GM19035 (cell line): ENCODE measurements around the gene HERC4.
"Not testable (repeated sequence)": the region's sequence is repeated elsewhere in the genome, so short reads cannot be mapped to it uniquely, and the experiment has no call there.

Source experiments
- ATAC-seq: cut with Tn5 transposase; IDR thresholded peaks from one replicate; pipeline ENCODE4 v1.9.1; 2021; ENCODE audit not compliant: unreplicated experiment

Gene HERC4

GRCh38 chr10:68095153-68095552 is 20.1 kb upstream of the HERC4 start:
- no peak for ATAC-seq

GRCh38 chr10:68092512-68092911 is 17.4 kb upstream of the HERC4 start:
- no peak for ATAC-seq

GRCh38 chr10:68090586-68090985 is 15.5 kb upstream of the HERC4 start:
- no peak for ATAC-seq

- ATAC-seq, result no peak
These were observed 13.7 kb upstream of the HERC4 start for GRCh38 chr10:68088740-68089139.

GRCh38 chr10:68087685-68088401 is 12.8 kb upstream of the HERC4 start:
- no peak for ATAC-seq

GRCh38 chr10:68086910-68087684 is 12.0 kb upstream of the HERC4 start:
- no peak for ATAC-seq

GRCh38 chr10:68086011-68086410 is 10.9 kb upstream of the HERC4 start:
- no peak for ATAC-seq

- no peak for ATAC-seq
These were observed 9.4 kb upstream of the HERC4 start for GRCh38 chr10:68084469-68084868.

GRCh38 chr10:68083953-68084352 is 8.9 kb upstream of the HERC4 start:
- no peak for ATAC-seq

GRCh38 chr10:68082872-68083271 is 7.8 kb upstream of the HERC4 start:
- ATAC-seq, result no peak

GRCh38 chr10:68081916-68082315 is 6.8 kb upstream of the HERC4 start:
- ATAC-seq, result no peak

GRCh38 chr10:68080853-68081431 is 5.9 kb upstream of the HERC4 start:
- ATAC-seq, result no peak

- ATAC-seq, result no peak
These were observed 4.4 kb upstream of the HERC4 start for GRCh38 chr10:68079434-68079833.

GRCh38 chr10:68077026-68077425 is 1.9 kb upstream of the HERC4 start:
- ATAC-seq, result no peak

- ATAC-seq, result not testable (repeated sequence)
These were observed 998 bp upstream of the HERC4 start for GRCh38 chr10:68076081-68076480.

GRCh38 chr10:68075550-68076004 is 494 bp upstream of the HERC4 start:
- no peak for ATAC-seq

GRCh38 chr10:68074031-68074774 is 880 bp downstream of the HERC4 start:
- ATAC-seq, result peak; percentile 33

GRCh38 chr10:68073631-68074030 is 1.5 kb downstream of the HERC4 start:
- no peak for ATAC-seq

- ATAC-seq, result no peak
These were observed 7.6 kb downstream of the HERC4 start for GRCh38 chr10:68067508-68067907.

GRCh38 chr10:68067029-68067428 is 8.1 kb downstream of the HERC4 start:
- ATAC-seq, result no peak

GRCh38 chr10:68053553-68053952 is 21.5 kb downstream of the HERC4 start:
- no peak for ATAC-seq
